Measurements from ENCODE around the gene ADORA3. TPM values are rescaled to one million over a fixed set of nuclear protein-coding genes. Genes with fewer than 3 reads are reported as not detected.

Gene ADORA3
- total and polyA plus RNA-seq, 2 of the 4 experiments (the other 2 are of a cell fraction), result not detected

DNA sequence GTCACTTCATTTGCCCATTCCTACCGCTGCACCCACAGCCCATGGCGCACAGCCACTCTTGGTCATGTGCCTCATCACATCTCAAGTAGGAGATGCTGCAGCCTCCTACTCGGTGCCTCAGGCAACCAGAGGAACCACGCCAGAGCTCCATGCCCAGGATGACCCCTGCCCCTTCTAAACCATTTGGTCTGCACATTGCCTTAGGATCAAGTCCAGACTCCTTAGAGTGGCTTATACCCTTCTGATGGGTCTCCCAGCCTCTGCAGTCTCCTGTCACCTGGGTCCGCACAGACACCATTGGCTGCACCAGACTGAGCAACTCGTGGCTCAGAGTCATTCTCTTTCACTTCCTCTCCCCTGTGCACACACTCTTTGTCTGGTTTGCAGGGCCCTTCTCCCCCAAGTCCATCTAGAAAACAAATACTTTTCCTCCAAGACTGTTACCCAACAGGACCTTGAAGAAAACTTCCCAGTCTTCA is 2.2 kb upstream of the ADORA3 start:
- Histone ChIP-seq H4K8ac (ENCODE audit: low read depth in 2 of 2, low read length in 2 of 2) (no peak overlapping the region), H3K27me3 (ENCODE audit: control insufficient read depth, insufficient read depth, low read length) (peaks cover 12% of the 10 kb centered on the region), H3K56ac (ENCODE audit: extremely low read depth, insufficient read depth, low read length) (no peak overlapping the region), H3K9ac (ENCODE audit: low read depth, low read length) (no peak overlapping the region), H3K79me1 (ENCODE audit: low read depth in 1 of 2, low read length in 2 of 2) (peaks cover 0 to 8% of the 10 kb centered on the region in 2 experiments; a peak in 1 of 4 replicates), H2BK15ac (ENCODE audit: low read depth, low read length) (no peak overlapping the region), H3K4me1 (ENCODE audit: control insufficient read depth, insufficient read depth, low read length) (peaks cover 10% of the 10 kb centered on the region), H3K4me3 (ENCODE audit: insufficient read depth, low read depth, low read length) (no peak overlapping the region), H2AFZ (replicated peaks; ENCODE audit: low read length, poor library complexity) (no peak overlapping the region), H3K14ac (replicated peaks; ENCODE audit: low read depth, low read length) (no peak overlapping the region), H2BK5ac (ENCODE audit: low read depth, low read length, poor library complexity, severe bottlenecking) (no peak overlapping the region), H3K36me3 (ENCODE audit: control insufficient read depth, insufficient read depth, low read length) (no peaks in the 10 kb centered on the region), H3K23ac (ENCODE audit: low read depth, low read length) (no peak overlapping the region; the same call in 1 of the 2 replicates), H2AK9ac (replicated peaks; ENCODE audit: low read depth, low read length, poor library complexity) (no peak overlapping the region), H3K27ac (ENCODE audit: insufficient read depth, low read length) (no peak overlapping the region), H2BK20ac (ENCODE audit: low read depth, low read length) (no peak overlapping the region), H3K9me1 (ENCODE audit: insufficient read depth, low read length) (no peaks in the 10 kb centered on the region), H4K20me1 (ENCODE audit: insufficient read depth, low read length) (no peaks in the 10 kb centered on the region), H4K91ac (ENCODE audit: insufficient read depth, low read depth, low read length) (no peak overlapping the region), H2AK5ac (ENCODE audit: low read depth, low read length) (no peak overlapping the region), H2BK120ac (ENCODE audit: low read depth, low read length) (no peak overlapping the region), H3K4ac (ENCODE audit: low read depth, low read length) (no peak overlapping the region), H3K18ac (ENCODE audit: low read depth, low read length) (no peak overlapping the region), H3K4me2 (ENCODE audit: low read depth, low read length) (no peak overlapping the region), H4K5ac (ENCODE audit: low read depth, low read length) (no peak overlapping the region), H3K9me3 (ENCODE audit: control insufficient read depth, insufficient read depth, low read length) (no peaks in the 10 kb centered on the region)
- POLR2A ChIA-PET (ENCODE audit: unreplicated experiment), result no interaction called here
- in situ Hi-C loops (cut with MboI; ENCODE audit: low sequenced_read_pairs), result loop anchor here (5.0 kb wide), 2 partner anchors 52 to 142 kb away; no protein-coding TSS in a partner anchor
- dilution Hi-C loops (cut with HindIII; ENCODE audit: low sequenced_read_pairs, unreplicated experiment), result no loop called here
- no peak for DNase-seq
- TF ChIP-seq MAFK (IDR thresholded peaks at IDR 0.05; ENCODE audit: low read depth, low read length), result no peak
- no peak for TF ChIP-seq SMC3 (IDR thresholded peaks at IDR 0.05; ENCODE audit: low read depth, low read length)
- no peak for TF ChIP-seq CHD1 (IDR thresholded peaks at IDR 0.05; ENCODE audit: low read depth, low read length)
- TF ChIP-seq, protein P1, sequence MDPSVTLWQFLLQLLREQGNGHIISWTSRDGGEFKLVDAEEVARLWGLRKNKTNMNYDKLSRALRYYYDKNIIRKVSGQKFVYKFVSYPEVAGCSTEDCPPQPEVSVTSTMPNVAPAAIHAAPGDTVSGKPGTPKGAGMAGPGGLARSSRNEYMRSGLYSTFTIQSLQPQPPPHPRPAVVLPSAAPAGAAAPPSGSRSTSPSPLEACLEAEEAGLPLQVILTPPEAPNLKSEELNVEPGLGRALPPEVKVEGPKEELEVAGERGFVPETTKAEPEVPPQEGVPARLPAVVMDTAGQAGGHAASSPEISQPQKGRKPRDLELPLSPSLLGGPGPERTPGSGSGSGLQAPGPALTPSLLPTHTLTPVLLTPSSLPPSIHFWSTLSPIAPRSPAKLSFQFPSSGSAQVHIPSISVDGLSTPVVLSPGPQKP (IDR thresholded peaks at IDR 0.05; ENCODE audit: borderline replicate concordance, low read depth, low read length), result no peak
- TF ChIP-seq MAZ (IDR thresholded peaks at IDR 0.05; ENCODE audit: borderline replicate concordance, low read depth, low read length), result no peak
- no peak for TF ChIP-seq CEBPB (IDR thresholded peaks at IDR 0.05; ENCODE audit: low read depth, low read length)
- no peak for TF ChIP-seq RAD21 (IDR thresholded peaks at IDR 0.05; ENCODE audit: low read length)
- no peak for TF ChIP-seq POLR2A (IDR thresholded peaks at IDR 0.05; ENCODE audit: low read depth, low read length)
- no peak for TF ChIP-seq MXI1 (IDR thresholded peaks at IDR 0.05; ENCODE audit: borderline replicate concordance, low read depth, low read length)
- no peak for TF ChIP-seq BHLHE40 (IDR thresholded peaks at IDR 0.05; ENCODE audit: low read depth, low read length)
- no peak for TF ChIP-seq RFX5 (IDR thresholded peaks at IDR 0.05; ENCODE audit: low read depth, low read length)
- TF ChIP-seq, protein P2, sequence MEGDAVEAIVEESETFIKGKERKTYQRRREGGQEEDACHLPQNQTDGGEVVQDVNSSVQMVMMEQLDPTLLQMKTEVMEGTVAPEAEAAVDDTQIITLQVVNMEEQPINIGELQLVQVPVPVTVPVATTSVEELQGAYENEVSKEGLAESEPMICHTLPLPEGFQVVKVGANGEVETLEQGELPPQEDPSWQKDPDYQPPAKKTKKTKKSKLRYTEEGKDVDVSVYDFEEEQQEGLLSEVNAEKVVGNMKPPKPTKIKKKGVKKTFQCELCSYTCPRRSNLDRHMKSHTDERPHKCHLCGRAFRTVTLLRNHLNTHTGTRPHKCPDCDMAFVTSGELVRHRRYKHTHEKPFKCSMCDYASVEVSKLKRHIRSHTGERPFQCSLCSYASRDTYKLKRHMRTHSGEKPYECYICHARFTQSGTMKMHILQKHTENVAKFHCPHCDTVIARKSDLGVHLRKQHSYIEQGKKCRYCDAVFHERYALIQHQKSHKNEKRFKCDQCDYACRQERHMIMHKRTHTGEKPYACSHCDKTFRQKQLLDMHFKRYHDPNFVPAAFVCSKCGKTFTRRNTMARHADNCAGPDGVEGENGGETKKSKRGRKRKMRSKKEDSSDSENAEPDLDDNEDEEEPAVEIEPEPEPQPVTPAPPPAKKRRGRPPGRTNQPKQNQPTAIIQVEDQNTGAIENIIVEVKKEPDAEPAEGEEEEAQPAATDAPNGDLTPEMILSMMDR (conservative IDR thresholded peaks at IDR 0.05; ENCODE audit: low read depth, low read length), result no peak
- TF ChIP-seq NFE2L2 (IDR thresholded peaks at IDR 0.05; ENCODE audit: low read depth, low read length), result no peak
- TF ChIP-seq, protein P3, sequence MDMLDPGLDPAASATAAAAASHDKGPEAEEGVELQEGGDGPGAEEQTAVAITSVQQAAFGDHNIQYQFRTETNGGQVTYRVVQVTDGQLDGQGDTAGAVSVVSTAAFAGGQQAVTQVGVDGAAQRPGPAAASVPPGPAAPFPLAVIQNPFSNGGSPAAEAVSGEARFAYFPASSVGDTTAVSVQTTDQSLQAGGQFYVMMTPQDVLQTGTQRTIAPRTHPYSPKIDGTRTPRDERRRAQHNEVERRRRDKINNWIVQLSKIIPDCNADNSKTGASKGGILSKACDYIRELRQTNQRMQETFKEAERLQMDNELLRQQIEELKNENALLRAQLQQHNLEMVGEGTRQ (IDR thresholded peaks at IDR 0.05; ENCODE audit: low read depth, low read length), result no peak
- no peak for TF ChIP-seq FOS (IDR thresholded peaks at IDR 0.05; ENCODE audit: low read depth, low read length)
- no peak for TF ChIP-seq RCOR1 (IDR thresholded peaks at IDR 0.05; ENCODE audit: insufficient replicate concordance, low read length)
- WGBS, 2 experiments (ENCODE audit: extremely low coverage in 2 of 2, insufficient read length in 1 of 2), result 73% methylated on average over 3 of the region's 6 CpGs; no CpG with 5 or more reads in 1 of the 2 experiments
- no TSS peak for BruUV-seq (replicated peaks)
- intact Hi-C loops (cut with micrococcal nuclease), result loop anchor here (5.0 kb wide), 1 partner anchor 67 kb away; no protein-coding TSS in a partner anchor
- CTCF ChIA-PET, result no interaction called here
- no peak for ATAC-seq (ENCODE audit: low read depth)
